Activated CD4-positive, alpha-beta T cell treated with anti-CD3 and anti-CD28 coated beads, Interleukin-2, amount 50 U/mL, for 24 hours (primary cell): ENCODE results near the gene TMCO5A.
"Not testable (repeated sequence)": the region's sequence is repeated elsewhere in the genome, so short reads cannot be mapped to it uniquely, and the experiment has no call there.

Experiments used
- DNase-seq, 2 donors: peaks; one replicate each; pipeline ENCODE4 v3.0.0-alpha.2; 2020; ENCODE audit warnings: low read depth in 1 of 2, low spot score in 1 of 2

The TMCO5A gene

DNA sequence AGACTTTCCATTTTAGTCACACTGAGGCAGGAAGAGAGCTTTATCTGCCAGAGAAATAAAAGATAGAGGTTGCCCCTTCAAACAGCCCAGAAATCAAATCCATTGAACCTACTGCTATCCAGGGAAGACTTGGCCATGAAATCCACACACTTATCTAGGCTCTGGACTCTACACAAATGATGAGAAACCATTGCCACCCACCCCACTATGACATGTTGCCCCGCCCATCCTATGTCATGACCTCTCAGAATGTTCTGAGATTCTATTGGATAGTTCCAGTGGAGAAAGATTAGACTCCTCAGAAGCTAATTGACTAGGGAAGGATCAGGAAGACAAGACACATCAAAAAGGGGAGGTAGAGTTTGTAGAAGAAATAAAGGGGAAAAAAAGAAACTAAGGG is at the start of gene TMCO5A:
TSS of gene TMCO5A (plus strand) at position 301 of the 400 bp plus-strand sequence. CDS start 1,684 bp downstream, outside the sequence.
- DNase-seq = no peak

DNA sequence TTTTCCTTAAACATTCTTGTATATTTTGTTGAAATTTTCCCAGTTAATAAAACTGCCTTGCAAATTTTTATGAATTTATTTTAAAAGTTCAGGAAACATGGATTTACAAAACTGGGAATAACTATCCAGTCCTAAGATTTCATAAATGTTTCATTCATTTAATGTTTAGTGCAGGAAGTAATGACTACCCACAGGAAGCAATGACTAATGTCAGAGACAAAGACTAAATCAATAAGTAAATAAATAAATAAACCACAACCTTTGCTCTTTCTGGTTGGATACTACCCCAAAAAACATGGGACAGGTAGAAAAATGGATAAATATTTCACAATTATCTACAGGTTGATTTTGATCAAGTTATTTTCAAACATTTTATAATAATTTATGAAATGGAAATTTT is 48.8 kb upstream of the TMCO5A start:
- no peak for DNase-seq

DNA sequence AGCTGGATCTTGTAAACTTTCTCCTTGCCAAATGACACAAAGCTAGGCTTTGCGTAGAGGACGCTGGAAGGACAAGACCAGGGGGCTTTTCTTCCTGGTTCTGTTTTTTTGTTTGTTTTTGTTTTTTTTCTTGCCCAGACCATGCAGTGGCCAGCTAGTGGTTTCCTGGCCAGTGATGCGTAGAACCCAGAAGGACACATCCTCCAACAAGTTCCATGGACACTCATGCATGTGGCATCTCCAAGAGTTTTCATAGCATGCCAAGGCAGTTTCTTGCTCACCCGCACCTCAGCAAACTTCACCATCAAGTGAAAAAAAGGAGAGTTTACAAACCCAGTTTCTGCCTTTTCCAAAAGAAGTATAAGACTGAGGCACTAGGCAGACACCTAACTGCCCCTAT is 46.1 kb upstream of the TMCO5A start:
- no peak for DNase-seq

DNA sequence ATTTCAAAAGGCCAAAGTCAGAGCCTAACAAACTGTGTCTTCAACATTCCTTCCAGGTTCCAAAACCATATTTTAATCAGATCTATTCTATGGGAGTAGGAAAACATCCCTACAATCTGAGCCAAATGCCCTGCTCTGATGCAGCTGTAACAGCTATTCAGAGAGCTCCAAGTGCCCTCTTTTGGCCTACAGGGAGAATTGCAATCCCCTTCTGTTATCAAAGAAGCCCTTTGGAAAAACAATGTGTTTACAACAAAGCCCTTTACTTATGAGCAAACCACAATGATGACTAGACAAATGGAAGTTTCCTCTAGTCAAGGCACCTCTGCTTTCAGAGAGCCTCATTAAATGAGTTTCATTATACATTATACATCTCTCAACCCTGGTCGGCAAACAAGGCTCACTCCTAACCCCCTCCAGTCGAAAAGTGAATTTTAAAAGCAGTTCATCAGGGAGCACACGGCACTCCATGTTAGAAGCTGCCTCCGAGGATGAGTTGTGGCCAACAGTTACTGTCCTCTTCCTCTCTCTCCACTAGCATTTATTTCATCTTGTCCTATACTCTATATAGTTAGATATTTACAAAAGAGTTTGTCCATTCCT is 42.6 kb upstream of the TMCO5A start:
- DNase-seq = no peak

DNA sequence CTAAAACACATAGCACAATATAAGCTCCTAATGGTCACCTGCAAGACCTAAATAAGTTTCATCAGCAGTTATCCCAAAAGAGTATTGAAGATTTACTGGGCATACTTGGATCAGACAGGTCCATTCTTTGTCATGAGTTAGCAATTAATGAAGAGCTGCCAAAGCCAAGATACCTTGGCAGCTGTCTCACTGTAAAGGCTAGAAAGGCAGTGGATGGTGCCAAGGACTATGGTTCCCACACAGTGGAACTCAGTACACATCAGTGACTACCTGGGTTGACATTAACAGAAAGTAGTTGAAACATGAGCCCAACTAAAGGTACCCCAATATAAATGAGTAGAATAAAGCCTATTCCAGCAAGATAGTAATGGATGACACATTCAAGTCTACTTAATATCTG is 41.1 kb upstream of the TMCO5A start:
- no peak for DNase-seq

DNA sequence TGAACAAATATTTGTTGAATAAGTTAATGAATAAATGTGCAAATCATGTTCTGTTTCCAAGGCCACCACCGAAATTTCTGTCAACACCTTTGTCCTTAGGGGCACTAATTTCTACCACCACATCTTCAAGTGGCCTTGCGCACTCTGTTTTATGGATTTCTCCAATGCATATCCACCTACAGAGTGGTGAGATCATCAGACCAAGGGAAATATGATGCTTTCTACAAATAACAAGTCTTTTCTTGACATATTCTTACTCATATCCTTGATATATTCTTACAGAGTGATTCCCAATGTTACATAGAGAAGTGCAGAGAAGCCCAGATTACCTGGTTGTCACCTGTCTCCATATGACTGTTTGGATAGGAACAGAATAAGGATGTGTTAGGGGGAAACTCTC is 36.1 kb upstream of the TMCO5A start:
- no peak for DNase-seq

DNA sequence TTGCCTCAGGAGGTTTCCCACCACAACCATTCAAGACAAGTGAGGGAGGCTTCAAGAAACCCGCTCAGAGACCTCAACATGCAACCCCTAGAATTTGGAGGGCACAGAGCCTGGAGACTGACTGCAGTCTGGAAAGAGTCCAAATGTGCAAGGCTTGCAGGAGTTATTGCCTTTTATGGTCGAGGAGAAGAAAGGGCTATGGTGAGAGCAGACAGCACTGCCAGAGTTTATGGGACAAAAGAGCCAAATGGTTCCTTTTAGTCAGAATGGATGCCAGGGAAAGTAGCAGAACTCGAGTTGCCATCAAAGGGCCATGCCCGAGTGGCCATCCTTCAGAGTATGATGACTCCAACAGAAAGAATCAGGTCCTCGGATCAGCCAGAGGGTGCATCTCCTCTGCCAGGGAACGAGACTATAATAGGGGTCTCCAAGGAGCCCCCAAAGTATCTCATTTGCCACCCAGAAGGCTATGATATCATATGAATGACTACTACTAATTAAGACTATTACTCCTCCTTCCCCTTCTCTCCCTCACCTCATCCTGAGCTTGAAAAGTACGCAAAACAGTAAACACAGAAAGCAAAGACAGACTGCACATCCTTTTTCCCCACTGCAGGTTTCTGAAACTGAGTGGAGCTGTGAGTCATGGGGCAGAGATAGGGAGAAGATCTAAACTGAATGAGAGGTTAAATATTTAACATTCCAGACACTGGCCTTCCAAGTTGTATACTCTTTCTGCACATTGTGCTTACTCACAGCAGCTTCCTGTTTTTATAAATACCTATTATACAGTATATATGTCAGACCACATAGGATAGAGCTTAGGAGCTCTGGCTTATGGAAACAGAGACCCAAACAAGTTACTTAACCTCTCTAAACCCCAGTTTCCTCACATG is 33.9 kb upstream of the TMCO5A start:
- no peak for DNase-seq

DNA sequence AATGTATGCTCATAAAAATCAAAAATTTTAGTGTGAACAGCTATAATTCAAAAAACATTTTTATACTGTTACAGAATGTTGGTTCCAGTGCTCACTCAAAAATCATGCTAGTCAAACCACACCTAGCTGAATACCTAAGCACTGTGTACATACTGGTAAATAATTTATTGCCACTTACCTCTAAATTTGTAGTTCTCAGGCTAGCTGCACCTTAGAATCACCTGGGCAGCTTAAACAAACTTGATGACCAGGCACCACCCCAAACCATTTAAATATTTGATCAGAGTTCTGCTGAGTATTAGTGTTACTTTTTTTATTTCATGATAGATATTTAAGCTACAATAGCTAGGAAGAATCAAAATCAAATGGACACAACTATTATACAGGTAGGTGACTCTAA is 32.3 kb upstream of the TMCO5A start:
- DNase-seq = no peak

DNA sequence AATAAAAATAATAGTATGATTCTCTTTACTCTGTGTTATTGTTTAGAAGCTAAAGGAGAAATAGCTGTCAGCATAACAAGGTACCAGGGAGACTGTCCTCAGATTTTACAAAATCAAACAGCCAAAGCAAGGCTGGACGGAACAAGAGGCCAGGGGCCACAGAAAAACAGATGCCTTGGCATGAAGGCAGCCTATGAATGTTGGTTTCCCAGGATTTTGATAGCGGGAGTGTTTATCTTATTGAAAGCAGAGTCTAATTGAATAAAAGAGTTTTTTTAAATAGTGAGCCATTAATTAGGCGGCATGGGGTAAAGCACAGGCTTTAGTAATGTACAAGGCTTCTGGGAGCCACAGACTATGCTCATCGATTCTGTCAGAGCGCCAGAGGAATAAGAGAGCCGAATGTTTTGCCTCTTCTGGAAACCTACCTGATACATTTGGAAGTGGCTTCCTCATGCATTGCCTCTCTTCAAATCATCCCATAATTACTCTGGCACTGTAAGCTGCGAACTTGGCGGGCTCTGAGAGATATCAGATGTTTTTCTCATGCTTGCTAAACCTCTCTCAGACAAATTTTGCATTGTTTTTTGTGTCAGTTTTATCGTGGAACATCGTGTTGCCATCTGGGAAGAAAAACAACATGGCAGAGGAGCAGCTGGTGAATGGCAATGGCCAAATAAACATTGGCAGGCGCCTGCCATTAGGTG is 30.4 kb upstream of the TMCO5A start:
- DNase-seq = no peak

DNA sequence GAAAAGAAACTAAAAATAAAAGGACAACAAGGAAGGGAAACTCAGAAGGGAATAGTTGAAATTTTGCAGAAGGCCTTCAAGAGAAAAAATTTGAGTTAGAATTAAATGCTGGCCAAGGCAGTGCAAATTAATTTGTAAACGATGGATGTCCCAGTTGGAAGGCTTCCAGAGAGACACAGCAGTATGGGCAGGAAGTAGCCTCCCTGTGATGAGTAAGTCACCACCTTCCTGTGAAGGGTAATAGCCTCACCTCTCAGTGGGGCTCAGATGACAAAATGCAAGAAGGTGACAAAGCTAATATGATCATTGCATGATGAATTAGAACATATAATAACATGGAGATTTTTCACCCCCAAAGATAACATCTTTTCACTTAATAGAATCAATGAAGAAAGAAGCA is 27.3 kb upstream of the TMCO5A start:
- no peak for DNase-seq

DNA sequence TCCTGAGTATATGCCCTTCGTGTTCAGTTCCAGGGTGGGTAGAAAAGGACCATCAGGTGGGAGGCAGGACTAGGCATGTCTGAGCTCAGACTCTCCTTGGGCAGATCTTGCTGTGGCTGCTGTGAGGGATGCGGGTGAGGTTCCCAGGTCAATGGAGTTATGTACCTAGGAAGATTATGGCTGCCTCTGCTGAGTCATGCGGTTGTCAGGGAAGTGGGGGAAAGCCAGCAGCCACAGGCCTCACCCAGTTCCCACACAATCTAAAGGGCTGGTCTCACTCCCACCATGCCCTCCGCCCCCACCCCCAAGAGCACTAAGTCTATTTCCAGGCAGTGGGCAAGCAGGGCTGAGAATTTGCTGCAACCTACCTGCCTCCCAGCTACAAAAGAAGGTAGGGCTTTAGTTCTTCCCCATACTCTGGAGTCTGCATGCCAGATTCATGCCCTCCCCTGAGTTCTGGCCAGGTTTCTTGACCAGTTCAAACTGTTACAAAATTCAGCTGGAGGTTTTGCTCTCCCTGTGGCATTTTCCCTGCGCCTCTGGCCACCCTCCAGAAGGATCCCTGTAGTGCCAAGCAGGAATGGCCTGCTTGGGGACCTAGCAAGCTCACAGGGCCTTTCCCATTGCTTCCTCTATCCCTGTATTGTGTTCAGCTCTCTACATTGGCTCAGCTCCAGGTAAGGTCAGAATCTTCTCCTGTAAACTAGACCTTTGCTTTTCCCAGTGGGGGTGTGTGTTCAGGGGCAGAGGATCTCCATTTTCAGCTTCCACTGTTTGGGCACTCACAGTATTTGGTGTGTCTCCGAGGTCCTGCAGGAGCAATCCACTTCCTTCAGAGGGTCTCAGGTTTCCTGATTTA is 12.7 kb upstream of the TMCO5A start:
- DNase-seq = no peak

DNA sequence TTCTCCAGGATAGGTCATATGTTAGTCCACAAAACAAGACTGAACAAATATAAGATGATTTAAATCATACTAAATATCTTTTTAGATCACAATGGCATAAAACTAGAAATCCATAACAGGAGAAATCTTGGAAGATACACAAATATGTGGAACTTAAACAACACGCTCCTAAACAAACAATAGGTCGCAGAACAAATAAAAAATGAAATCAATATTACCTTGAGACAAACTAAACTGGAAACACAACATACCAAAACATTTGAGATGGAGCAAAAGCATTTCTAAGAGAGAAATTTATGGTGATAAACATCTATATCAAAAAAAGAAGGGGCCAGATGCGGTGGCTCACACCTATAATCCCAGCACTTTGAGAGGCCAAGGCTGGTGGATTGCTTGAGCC is 8.3 kb upstream of the TMCO5A start:
- DNase-seq = no peak

DNA sequence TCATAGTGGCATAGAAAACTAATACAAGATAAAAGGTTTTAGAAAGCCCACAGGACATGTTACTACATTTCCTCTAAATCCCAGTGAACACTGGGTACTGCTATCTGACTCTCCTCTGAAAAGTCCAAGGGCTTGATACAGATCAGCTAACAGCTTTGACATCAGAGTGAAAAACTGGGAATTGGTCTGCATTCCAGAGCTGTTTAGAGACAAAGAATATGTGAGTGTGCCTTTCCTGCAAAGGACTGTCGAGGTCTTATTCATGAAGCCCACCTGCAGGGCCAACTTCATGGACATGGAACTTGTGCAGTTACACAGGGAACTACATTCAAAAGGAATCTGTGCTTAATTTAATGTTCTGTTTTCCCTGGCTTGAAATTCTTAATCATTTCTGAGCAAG is 5.2 kb upstream of the TMCO5A start:
- DNase-seq = no peak

DNA sequence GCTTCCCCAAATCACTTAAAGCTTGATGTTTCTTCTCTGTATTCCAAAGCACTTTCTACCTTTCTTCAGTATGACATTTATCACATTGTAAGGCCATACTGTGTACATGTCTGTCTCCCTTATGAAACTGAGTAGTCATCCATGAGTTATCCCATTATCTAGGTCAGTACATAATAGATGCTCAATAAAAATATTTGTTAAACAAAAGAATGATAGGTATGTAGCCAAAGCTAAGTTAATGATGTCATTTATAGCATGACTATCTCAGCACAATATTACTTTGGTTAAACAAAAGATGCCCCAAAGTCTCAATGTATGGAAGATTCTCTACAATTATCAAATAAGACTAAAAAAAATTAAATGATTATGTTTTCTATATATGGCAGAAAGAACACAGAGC is 3.1 kb upstream of the TMCO5A start:
- no peak for DNase-seq

DNA sequence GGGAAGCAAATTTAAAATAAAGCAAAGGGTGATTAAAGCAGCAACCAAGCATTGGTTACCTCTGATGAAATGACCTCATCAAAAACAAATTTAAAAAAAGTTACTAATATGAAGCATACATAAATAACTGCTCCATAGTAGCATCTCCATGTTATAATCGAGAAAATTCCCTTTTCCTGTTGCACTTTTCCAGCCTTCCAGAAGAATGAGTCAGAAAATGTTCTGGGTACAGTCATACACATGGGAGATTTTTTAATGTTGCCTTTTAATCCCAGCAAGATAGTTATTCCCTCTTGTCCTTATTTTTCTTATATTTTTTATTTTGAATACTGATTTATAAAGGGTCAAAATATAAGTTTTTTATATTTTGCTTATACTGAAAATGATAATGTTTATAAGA is 2.6 kb upstream of the TMCO5A start:
- DNase-seq = no peak

DNA sequence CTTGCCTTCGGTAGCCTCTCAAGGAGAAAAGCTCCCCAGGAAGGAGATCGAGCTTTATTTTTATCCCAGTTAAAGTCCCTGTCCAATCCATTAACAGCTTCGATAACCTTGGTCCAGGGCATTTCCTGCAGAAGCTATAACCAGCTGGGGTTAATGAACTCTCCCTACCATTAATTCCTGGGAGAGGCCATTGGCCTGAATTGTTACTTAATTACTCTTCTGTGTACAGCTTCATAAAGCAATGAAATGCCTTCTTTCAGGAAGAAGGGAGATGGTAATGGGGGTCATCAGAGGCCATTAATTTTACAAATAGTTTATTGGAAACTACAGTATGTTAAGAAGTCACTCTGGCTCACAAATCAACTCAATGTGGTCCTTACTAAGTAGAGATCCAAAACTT is 1.9 kb upstream of the TMCO5A start:
- DNase-seq = no peak

DNA sequence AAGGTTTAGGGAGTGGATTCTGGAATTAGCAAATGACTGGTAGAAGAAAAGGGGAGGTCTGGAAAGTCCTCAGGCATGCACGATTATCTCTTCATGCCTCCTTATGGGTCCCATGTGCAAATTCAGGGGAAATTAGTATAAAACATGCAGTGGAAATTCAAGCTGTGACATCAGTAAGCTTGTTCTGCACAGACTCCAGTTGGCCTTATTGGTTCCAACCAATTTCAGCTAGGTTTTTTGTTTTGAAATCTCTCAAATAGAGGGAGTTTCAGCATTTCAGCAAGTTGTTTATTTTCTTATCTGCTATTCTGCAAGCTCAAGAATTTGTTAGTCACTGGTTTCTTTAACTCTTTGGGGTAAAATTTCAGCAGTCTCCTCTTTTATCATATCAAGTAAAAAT is 774 bp upstream of the TMCO5A start:
- DNase-seq = no peak

DNA sequence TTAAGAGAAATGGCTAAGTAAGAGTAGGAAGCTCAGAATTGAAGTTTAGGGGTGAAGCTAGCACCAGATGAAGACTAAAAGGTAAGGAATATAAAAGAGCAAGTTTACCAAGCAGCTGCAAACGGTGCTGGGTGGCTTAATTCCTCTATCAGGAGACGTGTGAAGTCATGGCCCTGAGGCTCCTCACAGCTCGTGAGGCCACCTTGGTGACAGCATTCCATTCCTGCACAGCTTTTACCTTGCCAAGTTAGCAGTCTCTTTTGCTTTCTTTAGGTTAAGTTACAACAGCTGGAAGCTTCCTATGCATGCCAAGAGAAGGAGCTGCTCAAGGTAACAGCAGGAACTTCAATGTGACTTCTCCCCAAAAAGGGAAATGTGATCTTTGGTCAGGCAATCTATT is 6.4 kb downstream of the TMCO5A start:
- no peak for DNase-seq

DNA sequence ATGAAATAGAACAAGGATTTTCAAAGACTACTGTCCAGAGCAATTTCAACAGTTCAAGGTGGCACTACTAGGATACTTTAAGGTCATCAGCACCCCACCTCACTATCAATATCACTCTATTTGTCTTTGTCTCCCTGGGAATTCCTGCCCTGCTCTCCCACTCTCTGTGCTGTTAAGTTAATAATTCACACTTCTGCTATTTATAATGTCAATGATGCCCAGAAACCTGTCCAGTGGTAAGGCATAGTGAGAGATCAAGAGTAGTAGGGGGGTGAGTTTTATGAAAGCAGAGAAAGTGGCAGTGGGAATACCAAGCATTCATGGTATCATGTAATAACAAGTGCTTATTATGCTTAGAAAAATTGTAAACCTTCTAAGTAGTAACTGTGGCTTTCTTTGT is 7.3 kb downstream of the TMCO5A start:
- no peak for DNase-seq

DNA sequence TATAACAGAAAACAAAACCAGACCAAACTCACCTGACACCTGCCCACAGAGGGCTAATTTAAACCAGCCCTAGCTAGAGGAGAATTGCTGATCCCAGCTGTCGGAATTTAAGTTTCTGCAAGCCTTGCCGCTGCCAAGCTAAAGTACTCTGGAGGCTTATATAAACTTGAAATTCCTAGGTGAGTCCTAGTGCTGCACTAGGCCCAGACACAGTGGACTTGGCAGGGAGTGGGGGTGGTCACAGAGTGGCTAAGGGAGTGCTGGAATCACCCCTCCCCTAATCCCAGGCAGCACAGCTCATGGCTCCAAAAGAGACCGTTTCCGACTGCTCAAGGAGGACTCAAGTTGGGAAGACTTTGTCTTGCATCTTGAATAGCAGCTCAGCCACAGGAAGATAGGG is 17.6 kb downstream of the TMCO5A start:
- DNase-seq = no peak

DNA sequence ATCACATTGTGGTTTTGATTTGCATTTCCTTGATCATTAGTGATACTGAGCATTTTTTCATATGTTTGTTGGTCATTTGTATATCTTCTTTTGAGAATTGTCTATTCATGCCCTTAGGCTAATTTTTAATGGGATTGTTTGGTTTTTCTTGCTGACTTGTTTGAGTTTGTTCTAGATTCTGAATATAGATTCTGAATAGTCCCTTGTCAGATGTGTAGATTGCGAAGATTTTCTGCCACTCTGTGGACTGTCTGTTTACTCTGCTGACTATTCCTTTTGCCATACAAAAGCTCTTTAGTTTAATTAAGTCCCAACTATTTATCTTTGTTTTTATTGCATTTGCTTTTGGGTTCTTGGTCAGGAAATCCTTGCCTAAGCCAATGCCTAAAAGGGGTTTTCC is 26.3 kb downstream of the TMCO5A start:
- not testable (repeated sequence) for DNase-seq
